KMS-11 (cell line): ENCODE data around the gene JAK2.
"Not testable (repeated sequence)": the region's sequence is repeated elsewhere in the genome, so short reads cannot be mapped to it uniquely, and the experiment has no call there.

Experiments used
- H2AFZ ChIP-seq: fragments of 200-600 bp; sonication (generic); 2 replicates; pipeline ENCODE4 v1.6.1; 2016; ENCODE audit warnings: antibody characterized with exemption, mixed run types, low read depth
- H3K27ac ChIP-seq: fragments of 200-600 bp; sonication (generic); 2 replicates; pipeline ENCODE4 v1.6.1; 2016; ENCODE audit warnings: mild to moderate bottlenecking, mixed run types
- H3K27me3 ChIP-seq: fragments of 200-600 bp; sonication (generic); 2 replicates; pipeline ENCODE4 v1.6.1; 2017; ENCODE audit warnings: mild to moderate bottlenecking, low read depth, mixed run types, moderate library complexity; ENCODE audit not compliant: insufficient read depth
- H3K36me3 ChIP-seq: fragments of 200-600 bp; sonication (generic); 2 replicates; pipeline ENCODE4 v1.6.1; 2017; ENCODE audit warnings: mild to moderate bottlenecking, mixed run types; ENCODE audit not compliant: insufficient read depth
- H3K4me1 ChIP-seq: fragments of 200-600 bp; sonication (generic); 2 replicates; pipeline ENCODE4 v1.6.1; 2016; ENCODE audit warnings: mild to moderate bottlenecking, low read depth, mixed run types; ENCODE audit not compliant: poor library complexity, severe bottlenecking
- H3K4me2 ChIP-seq: fragments of 200-600 bp; sonication (generic); 2 replicates; pipeline ENCODE4 v1.7.0; 2016; ENCODE audit warnings: mild to moderate bottlenecking, mixed run types
- H3K4me3 ChIP-seq: fragments of 200-600 bp; sonication (generic); IDR thresholded peaks from 2 replicates; pipeline ENCODE4 v1.6.1; 2017; ENCODE audit warnings: low read depth, low read length, mixed read lengths; ENCODE audit not compliant: insufficient read depth
- H3K79me2 ChIP-seq: fragments of 200-600 bp; sonication (generic); 2 replicates; pipeline ENCODE4 v1.6.1; 2016; ENCODE audit warnings: low read depth, mixed run types; ENCODE audit not compliant: insufficient read depth
- H3K9ac ChIP-seq: fragments of 200-600 bp; sonication (generic); 2 replicates; pipeline ENCODE4 v1.6.1; 2016; ENCODE audit warnings: mild to moderate bottlenecking, mixed run types
- H4K20me1 ChIP-seq: fragments of 200-600 bp; sonication (generic); 2 replicates; pipeline ENCODE4 v1.6.1; 2016; ENCODE audit warnings: mild to moderate bottlenecking, mixed run types; ENCODE audit not compliant: insufficient read depth
- TF ChIP-seq, protein P1 (sequence below): fragments of 200-600 bp; sonication (generic); conservative IDR thresholded peaks from 2 replicates; pipeline ENCODE4 v1.6.1; 2017; ENCODE audit warnings: low read depth, mild to moderate bottlenecking, antibody characterized with exemption, low read length, moderate library complexity, mixed read lengths

Gene JAK2

GRCh38 chr9:5095795-5096194 is 110.7 kb downstream of the JAK2 start:
- Histone ChIP-seq H3K36me3 (no peaks in the 10 kb centered on the region), H3K79me2 (no peaks in the 10 kb centered on the region), H3K9ac (no peak overlapping the region), H3K27me3 (no peaks in the 10 kb centered on the region), H3K27ac (no peak overlapping the region), H4K20me1 (no peaks in the 10 kb centered on the region), H2AFZ (no peak overlapping the region), H3K4me2 (no peak overlapping the region), H3K4me3 (no peak overlapping the region), H3K4me1 (no peaks in the 10 kb centered on the region)
- TF ChIP-seq, protein P1, sequence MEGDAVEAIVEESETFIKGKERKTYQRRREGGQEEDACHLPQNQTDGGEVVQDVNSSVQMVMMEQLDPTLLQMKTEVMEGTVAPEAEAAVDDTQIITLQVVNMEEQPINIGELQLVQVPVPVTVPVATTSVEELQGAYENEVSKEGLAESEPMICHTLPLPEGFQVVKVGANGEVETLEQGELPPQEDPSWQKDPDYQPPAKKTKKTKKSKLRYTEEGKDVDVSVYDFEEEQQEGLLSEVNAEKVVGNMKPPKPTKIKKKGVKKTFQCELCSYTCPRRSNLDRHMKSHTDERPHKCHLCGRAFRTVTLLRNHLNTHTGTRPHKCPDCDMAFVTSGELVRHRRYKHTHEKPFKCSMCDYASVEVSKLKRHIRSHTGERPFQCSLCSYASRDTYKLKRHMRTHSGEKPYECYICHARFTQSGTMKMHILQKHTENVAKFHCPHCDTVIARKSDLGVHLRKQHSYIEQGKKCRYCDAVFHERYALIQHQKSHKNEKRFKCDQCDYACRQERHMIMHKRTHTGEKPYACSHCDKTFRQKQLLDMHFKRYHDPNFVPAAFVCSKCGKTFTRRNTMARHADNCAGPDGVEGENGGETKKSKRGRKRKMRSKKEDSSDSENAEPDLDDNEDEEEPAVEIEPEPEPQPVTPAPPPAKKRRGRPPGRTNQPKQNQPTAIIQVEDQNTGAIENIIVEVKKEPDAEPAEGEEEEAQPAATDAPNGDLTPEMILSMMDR, result no peak

GRCh38 chr9:5099466-5099865 is 114.4 kb downstream of the JAK2 start:
- H3K4me3 ChIP-seq, result no peak overlapping the region
- no peaks in the 10 kb centered on the region for H3K79me2 ChIP-seq

DNA sequence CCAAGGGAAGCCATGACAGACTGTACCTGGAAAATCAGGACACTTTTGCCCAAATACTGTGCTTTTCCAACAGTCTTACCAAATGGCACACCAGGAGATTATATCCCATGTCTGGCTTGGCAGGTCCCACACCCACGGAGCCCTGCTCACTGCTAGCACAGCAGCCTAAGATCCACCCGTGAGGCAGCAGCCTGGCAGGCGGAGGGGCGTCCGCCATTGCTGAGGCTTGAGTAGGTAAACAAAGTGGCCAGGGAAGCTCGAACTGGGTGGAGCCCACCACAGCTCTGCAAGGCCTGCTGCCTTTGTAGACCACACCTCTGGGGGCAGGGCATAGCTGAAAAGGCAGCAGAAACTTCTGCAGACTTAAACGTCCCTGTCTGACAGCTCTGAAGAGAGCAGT is 116.1 kb downstream of the JAK2 start:
- not testable (repeated sequence) for H3K9ac ChIP-seq, H4K20me1 ChIP-seq, H2AFZ ChIP-seq, H3K4me3 ChIP-seq, H3K27me3 ChIP-seq, H3K27ac ChIP-seq, H3K36me3 ChIP-seq, H3K4me2 ChIP-seq, H3K79me2 ChIP-seq, H3K4me1 ChIP-seq

More at GRCh38 chr9:5099466-5099865, 114.4 kb downstream of the JAK2 start:
- no peaks in the 10 kb centered on the region for H3K4me1 ChIP-seq
- H3K27ac ChIP-seq, result no peak overlapping the region
- no peaks in the 10 kb centered on the region for H4K20me1 ChIP-seq
- no peak overlapping the region for H3K4me2 ChIP-seq
- H2AFZ ChIP-seq, result no peak overlapping the region
- TF ChIP-seq, protein P1, result no peak
- no peaks in the 10 kb centered on the region for H3K27me3 ChIP-seq
- no peaks in the 10 kb centered on the region for H3K36me3 ChIP-seq
- no peak overlapping the region for H3K9ac ChIP-seq

- not testable (repeated sequence) for H3K4me3 ChIP-seq, H3K36me3 ChIP-seq, H3K79me2 ChIP-seq, H4K20me1 ChIP-seq, H3K27me3 ChIP-seq, H3K4me1 ChIP-seq, H3K27ac ChIP-seq, H3K9ac ChIP-seq, H2AFZ ChIP-seq, H3K4me2 ChIP-seq
These were observed 121.4 kb downstream of the JAK2 start for GRCh38 chr9:5106517-5106916.

GRCh38 chr9:5110867-5111681 is 126.0 kb downstream of the JAK2 start:
- no peak overlapping the region for H3K9ac ChIP-seq
- H3K27ac ChIP-seq, result no peak overlapping the region
- no peak overlapping the region for H3K4me3 ChIP-seq
- TF ChIP-seq, protein P1, result no peak
- H3K27me3 ChIP-seq, result no peaks in the 10 kb centered on the region
- no peaks in the 10 kb centered on the region for H3K36me3 ChIP-seq
- H3K4me2 ChIP-seq, result no peak overlapping the region
- no peaks in the 10 kb centered on the region for H4K20me1 ChIP-seq
- H3K79me2 ChIP-seq, result no peaks in the 10 kb centered on the region
- no peak overlapping the region for H2AFZ ChIP-seq
- no peaks in the 10 kb centered on the region for H3K4me1 ChIP-seq
